Gastroesophageal sphincter (tissue), 3 donors: ENCODE results near the gene CD28.

ENCODE experiments used
- CTCF ChIP-seq, 4 experiments: fragments of 200-600 bp in 2 of 4; fragments of 450-650 bp in 2 of 4; sonication (generic) in 1 of 4; IDR thresholded peaks; one replicate each; pipeline ENCODE4 v1.5.1; 2017 to 2019; ENCODE audit warnings: antibody characterized with exemption in 4 of 4, mild to moderate bottlenecking in 2 of 4, moderate library complexity in 2 of 4
- EP300 ChIP-seq: sonication (generic); formaldehyde crosslinking; IDR thresholded peaks from one replicate; pipeline ENCODE4 v1.6.1; 2017; ENCODE audit warnings: antibody characterized with exemption, mild to moderate bottlenecking
- POLR2A ChIP-seq, 2 donors: fragments of 450-650 bp; IDR thresholded peaks; one replicate each; pipeline ENCODE4 v1.6.1; 2017; ENCODE audit warnings: antibody characterized with exemption in 2 of 2, mild to moderate bottlenecking in 2 of 2, moderate library complexity in 1 of 2
- POLR2AphosphoS5 ChIP-seq: sonication (generic); formaldehyde crosslinking; IDR thresholded peaks from one replicate; pipeline ENCODE4 v1.6.1; 2017; ENCODE audit warnings: antibody characterized with exemption

- no peak for TF ChIP-seq CTCF (IDR thresholded peaks at IDR 0.05)
- no peak for TF ChIP-seq POLR2AphosphoS5
- TF ChIP-seq POLR2A (IDR thresholded peaks at IDR 0.05), result no peak
- TF ChIP-seq EP300, result no peak
These were observed 20.5 kb upstream of the CD28 start for GRCh38 chr2:203685789-203686420.
